ENCODE measurements around the gene NFIA.
"Not testable (repeated sequence)": the region's sequence is repeated elsewhere in the genome, so short reads cannot be mapped to it uniquely, and the experiment has no call there.

Gene NFIA

GRCh38 chr1:61254634-61255357 lies 172.4 kb downstream of the NFIA start:
- no peak for DNase-seq

GRCh38 chr1:61255358-61255703 lies 173.0 kb downstream of the NFIA start:
- no peak for DNase-seq

- DNase-seq, result no peak
Observed at GRCh38 chr1:61259379-61260148, 177.2 kb downstream of the NFIA start.

GRCh38 chr1:61260171-61260570 lies 177.8 kb downstream of the NFIA start:
- DNase-seq, result no peak

GRCh38 chr1:61261595-61261994 lies 179.2 kb downstream of the NFIA start:
- no peak for DNase-seq

- no peak for DNase-seq
Observed at GRCh38 chr1:61263905-61264824, 181.8 kb downstream of the NFIA start.

- no peak for DNase-seq
Observed at GRCh38 chr1:61264825-61265242, 182.5 kb downstream of the NFIA start.

GRCh38 chr1:61265665-61266064 lies 183.3 kb downstream of the NFIA start:
- DNase-seq, result no peak

- DNase-seq, result no peak
Observed at GRCh38 chr1:61266738-61267137, 184.4 kb downstream of the NFIA start.

GRCh38 chr1:61268546-61269240 lies 186.3 kb downstream of the NFIA start:
- no peak for DNase-seq

- no peak for DNase-seq
Observed at GRCh38 chr1:61269602-61270001, 187.2 kb downstream of the NFIA start.

GRCh38 chr1:61270107-61270506 lies 187.7 kb downstream of the NFIA start:
- DNase-seq, result no peak

- DNase-seq, result no peak
Observed at GRCh38 chr1:61270761-61271411, 188.5 kb downstream of the NFIA start.

- no peak for DNase-seq
Observed at GRCh38 chr1:61271412-61271789, 189.0 kb downstream of the NFIA start.

GRCh38 chr1:61273167-61273705 lies 190.9 kb downstream of the NFIA start:
- DNase-seq, result no peak

- DNase-seq, result no peak
Observed at GRCh38 chr1:61273861-61274260, 191.5 kb downstream of the NFIA start.

- DNase-seq, result no peak
Observed at GRCh38 chr1:61274939-61275338, 192.6 kb downstream of the NFIA start.

GRCh38 chr1:61276246-61276645 lies 193.9 kb downstream of the NFIA start:
- no peak for DNase-seq

- no peak for DNase-seq
Observed at GRCh38 chr1:61277121-61277690, 194.8 kb downstream of the NFIA start.

- DNase-seq, result not testable (repeated sequence)
Observed at GRCh38 chr1:61278503-61278902, 196.1 kb downstream of the NFIA start.

- DNase-seq, result no peak
Observed at GRCh38 chr1:61278966-61279365, 196.6 kb downstream of the NFIA start.

- DNase-seq, result no peak
Observed at GRCh38 chr1:61279570-61279969, 197.2 kb downstream of the NFIA start.

All from NCI-H1105 (cell line).